GM21526 (cell line): ENCODE data around the gene COL4A6.

Experiments
- ATAC-seq: cut with Tn5 transposase; IDR thresholded peaks from one replicate; pipeline ENCODE4 v1.9.1; 2021; ENCODE audit warnings: moderate library complexity; ENCODE audit not compliant: unreplicated experiment, low FRiP score

Gene COL4A6

GRCh38 chrX:108165383-108166111 lies 272.7 kb downstream of the COL4A6 start:
- no peak for ATAC-seq

GRCh38 chrX:108163333-108164082 lies 274.7 kb downstream of the COL4A6 start:
- ATAC-seq, result no peak

- no peak for ATAC-seq
Measured at GRCh38 chrX:108162265-108162664, 276.0 kb downstream of the COL4A6 start.

- no peak for ATAC-seq
Measured at GRCh38 chrX:108160309-108160708, 277.9 kb downstream of the COL4A6 start.

GRCh38 chrX:108159028-108159670 lies 279.1 kb downstream of the COL4A6 start:
- no peak for ATAC-seq

- ATAC-seq, result no peak
Measured at GRCh38 chrX:108157628-108158027, 280.6 kb downstream of the COL4A6 start.

- no peak for ATAC-seq
Measured at GRCh38 chrX:108156934-108157466, 281.2 kb downstream of the COL4A6 start.

- no peak for ATAC-seq
Measured at GRCh38 chrX:108156082-108156481, 282.1 kb downstream of the COL4A6 start.

GRCh38 chrX:108148524-108148923 lies 289.7 kb downstream of the COL4A6 start:
- peak; percentile 76 for ATAC-seq

- ATAC-seq, result no peak
Measured at GRCh38 chrX:108138814-108139702, 299.2 kb downstream of the COL4A6 start.

GRCh38 chrX:108134724-108135123 lies 303.5 kb downstream of the COL4A6 start:
- ATAC-seq, result no peak

GRCh38 chrX:108132876-108133275 lies 305.3 kb downstream of the COL4A6 start:
- ATAC-seq, result no peak

GRCh38 chrX:108132034-108132433 lies 306.2 kb downstream of the COL4A6 start:
- ATAC-seq, result no peak

GRCh38 chrX:108131471-108131870 lies 306.8 kb downstream of the COL4A6 start:
- no peak for ATAC-seq

- no peak for ATAC-seq
Measured at GRCh38 chrX:108130889-108131288, 307.3 kb downstream of the COL4A6 start.

- no peak for ATAC-seq
Measured at GRCh38 chrX:108127152-108127551, 311.1 kb downstream of the COL4A6 start.

GRCh38 chrX:108126661-108127060 lies 311.6 kb downstream of the COL4A6 start:
- no peak for ATAC-seq

GRCh38 chrX:108123591-108124366 lies 314.4 kb downstream of the COL4A6 start:
- no peak for ATAC-seq

- no peak for ATAC-seq
Measured at GRCh38 chrX:108122748-108123147, 315.5 kb downstream of the COL4A6 start.
